HL-60/S4 treated with retinoic acid at 250 ng/mL for 4 days and 3 days (cell line): Measurements from ENCODE around the gene KIAA0232.
"Not testable (repeated sequence)": the region's sequence is repeated elsewhere in the genome, so short reads cannot be mapped to it uniquely, and the experiment has no call there.

Experiments
- in situ Hi-C: fragments of 300-500 bp; cut with MboI; formaldehyde crosslinking; loops from 2 replicates; pipeline ENCODE4 v1.7.0; 2022; ENCODE audit warnings: low sequenced_read_pairs

KIAA0232 gene

DNA sequence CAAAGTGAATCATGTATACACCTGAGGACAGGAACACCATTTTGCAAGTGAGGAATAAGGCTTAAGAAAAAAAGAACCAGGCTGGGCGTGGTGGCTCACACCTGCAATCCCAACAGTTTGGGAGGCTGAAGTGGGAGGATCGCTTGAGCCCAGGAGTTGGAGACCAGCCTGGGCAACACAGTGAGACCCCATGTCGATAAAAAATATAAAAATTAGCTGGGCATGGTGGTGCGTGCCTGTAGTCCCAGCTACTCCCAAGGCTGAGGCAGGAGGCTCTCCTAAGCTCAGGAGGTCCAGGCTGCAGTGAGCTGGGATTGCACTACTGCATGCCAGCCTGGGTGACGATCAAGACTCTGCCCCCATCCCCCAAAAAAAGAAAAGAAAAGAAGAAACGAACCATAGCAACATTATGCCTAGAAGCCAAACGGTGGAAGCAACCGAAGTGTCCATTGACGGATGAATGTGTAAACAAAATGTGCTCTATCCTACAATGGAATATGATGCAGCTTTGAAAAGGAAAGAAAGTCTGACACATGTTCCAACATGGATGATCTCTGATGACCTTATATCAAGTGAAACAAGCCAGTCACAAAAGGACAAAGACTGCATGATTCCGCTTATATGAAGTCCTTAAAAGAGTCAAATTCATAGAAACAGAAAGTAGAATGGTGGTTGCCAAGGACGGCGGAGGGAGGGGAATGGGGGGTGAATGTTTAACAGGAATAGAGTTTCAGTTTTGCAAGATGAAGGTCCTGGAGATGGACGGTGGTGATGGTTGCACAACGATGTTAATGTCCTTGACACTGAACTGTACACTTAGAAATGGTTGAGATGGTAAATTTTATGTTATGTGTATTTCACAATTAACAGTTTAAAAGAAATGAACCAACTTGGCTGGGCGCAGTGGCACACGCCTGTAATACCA, 8.6 kb upstream of the KIAA0232 start:
- in situ Hi-C loops, result no loop called here

GRCh38 chr4:6775746-6776145, 6.8 kb upstream of the KIAA0232 start:
- in situ Hi-C loops, result no loop called here

DNA sequence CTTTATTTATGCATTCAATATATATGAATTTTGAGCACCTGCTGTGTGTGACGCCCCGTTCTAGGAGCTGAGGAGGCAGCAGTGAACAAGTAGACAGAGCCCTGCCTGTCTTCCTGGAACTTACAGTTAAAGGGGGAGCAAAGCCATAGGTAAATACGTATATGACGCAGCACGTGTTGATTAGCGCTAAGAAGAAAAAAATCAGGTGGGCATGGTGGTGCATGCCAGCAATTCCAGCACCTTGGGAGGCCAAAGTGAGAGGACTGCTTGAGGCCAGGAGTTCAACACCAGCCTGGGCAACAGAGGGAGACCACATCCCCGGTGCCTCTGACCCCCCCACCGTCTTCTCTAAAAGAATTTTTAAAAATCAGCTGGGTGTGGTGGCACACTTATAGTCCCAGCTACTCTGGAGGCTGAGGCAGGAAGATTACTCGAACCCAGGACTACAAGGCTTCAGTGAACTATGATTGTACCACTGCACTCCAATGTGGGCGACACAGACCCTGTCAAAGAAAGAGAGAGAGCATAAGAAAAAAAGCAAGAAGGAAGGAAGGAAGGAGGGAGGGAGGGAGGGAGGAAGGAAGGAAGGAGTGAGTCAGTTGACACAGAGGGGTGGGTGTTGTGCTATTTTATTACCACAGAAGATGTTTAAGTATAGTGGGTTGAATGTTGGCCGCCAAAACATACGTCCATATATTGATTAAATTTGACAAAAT, 5.4 kb upstream of the KIAA0232 start:
- in situ Hi-C loops, result no loop called here

DNA sequence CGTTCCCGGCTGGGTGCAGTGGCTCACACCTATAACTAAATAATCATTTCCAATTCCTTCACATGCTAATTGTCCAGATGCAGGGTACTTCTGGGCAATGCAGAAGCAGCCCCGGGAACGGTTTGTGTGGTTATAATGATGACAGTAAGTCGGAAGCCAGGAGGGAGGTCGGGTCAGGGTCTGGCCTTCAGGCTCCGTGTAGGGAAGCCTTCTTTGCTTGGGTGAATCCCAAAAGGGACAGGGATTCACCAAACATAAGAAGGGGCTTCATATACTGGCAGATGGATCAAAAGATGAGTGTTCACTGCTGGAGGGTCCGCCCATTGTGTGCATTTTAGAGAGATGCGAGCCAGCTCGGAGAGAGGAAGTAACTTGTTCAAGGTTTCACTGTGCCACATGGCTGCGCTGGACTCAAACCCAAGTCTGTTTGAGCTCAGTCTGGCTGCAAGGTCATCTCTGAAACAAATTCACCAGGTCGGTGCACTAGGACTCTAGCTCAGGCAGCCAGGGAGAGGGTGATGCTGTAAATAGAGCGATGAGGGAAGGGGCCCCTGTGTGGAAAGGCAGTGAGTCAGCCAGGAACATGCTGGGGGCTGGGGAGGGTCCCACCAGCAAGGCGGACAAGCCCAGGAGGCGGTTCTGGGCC, 4.8 kb upstream of the KIAA0232 start:
- in situ Hi-C loops, result no loop called here

DNA sequence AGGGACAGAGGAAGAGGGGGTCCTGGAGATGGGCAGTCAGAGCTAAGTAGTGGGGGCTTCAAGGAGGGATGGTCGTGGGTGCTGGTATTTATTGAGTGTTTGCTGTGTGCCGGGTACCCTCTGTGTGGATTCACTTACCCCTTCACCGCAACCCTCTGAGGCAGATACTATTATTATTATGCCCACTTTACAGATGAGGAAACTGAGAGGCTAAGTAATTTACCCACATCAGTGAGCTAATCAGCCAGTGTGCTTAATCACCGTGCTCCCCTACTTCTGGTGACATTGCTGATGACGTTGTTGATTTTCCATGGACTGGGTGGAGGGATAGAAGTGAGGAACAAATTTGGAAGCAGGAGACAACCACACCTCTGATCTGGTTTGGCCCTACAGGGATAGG, 4.1 kb upstream of the KIAA0232 start:
- in situ Hi-C loops, result no loop called here

GRCh38 chr4:6779667-6780565, 2.6 kb upstream of the KIAA0232 start:
- in situ Hi-C loops, result no loop called here

GRCh38 chr4:6781113-6781512, 1.4 kb upstream of the KIAA0232 start:
- in situ Hi-C loops, result no loop called here

GRCh38 chr4:6781561-6781960, 966 bp upstream of the KIAA0232 start:
- in situ Hi-C loops, result no loop called here

DNA sequence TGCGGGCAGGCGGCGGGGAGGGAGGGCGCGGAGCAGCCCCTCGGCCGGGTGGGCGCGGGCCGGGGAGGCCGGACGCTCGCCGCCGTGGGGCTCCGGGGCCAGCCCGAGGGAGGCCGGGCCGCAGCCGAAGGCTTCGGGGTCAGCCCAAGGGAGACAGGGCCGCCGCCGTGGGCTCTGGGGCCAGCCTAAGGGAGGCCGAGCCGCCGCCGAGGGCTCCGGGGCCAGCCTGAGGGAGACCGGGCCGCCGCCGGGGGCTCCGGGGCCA, 251 bp downstream of the KIAA0232 start:
- in situ Hi-C loops, result no loop called here

- in situ Hi-C loops, result no loop called here
Observed at GRCh38 chr4:6783111-6783981, 819 bp downstream of the KIAA0232 start.

- in situ Hi-C loops, result no loop called here
Observed at GRCh38 chr4:6785572-6785925, 3.0 kb downstream of the KIAA0232 start.

DNA sequence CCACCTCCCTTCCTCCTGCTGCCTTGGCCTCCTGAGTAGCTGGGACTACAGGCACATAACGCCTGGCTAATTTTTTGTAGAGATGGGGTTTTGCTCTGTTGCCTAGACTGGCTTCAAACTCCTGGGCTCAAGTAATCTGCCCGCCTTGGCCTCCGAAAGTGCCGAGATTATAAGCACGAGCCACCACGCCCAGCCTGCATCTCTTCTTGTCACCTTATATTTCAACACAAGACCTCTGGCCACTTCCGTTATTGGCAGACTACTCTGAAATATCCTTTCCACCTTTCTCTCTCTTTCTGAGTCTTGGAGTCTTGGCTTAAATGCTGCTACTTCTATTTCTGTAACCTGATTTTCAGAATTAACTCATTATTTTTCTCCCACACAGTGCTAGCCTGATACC, 5.6 kb downstream of the KIAA0232 start:
- in situ Hi-C loops, result no loop called here

GRCh38 chr4:6791245-6791644, 8.7 kb downstream of the KIAA0232 start:
- in situ Hi-C loops, result not testable (repeated sequence)

- in situ Hi-C loops, result not testable (repeated sequence)
Observed at GRCh38 chr4:6791796-6792195, 9.3 kb downstream of the KIAA0232 start.

GRCh38 chr4:6794189-6794588, 11.7 kb downstream of the KIAA0232 start:
- in situ Hi-C loops, result no loop called here

DNA sequence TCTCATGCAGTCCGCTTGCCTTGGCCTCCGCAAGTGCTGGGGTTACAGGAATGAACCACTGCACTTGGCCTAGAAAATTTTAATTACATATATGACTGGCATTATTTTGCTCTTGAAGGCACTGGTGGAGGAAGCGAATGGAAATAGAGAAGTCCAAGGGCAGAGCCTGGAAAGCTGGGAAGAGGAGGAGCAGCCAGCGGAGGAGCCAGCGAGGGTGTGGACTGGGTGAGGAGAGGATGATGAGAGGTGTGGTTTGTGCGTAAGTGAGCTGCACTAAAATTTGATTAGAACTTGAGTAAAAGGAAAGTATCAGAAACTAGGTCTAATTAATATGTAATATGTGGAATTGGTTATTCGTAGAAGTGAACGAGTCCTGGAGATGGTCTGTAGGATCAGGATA, 13.3 kb downstream of the KIAA0232 start:
- in situ Hi-C loops, result no loop called here

GRCh38 chr4:6797368-6797767, 14.8 kb downstream of the KIAA0232 start:
- in situ Hi-C loops, result not testable (repeated sequence)

DNA sequence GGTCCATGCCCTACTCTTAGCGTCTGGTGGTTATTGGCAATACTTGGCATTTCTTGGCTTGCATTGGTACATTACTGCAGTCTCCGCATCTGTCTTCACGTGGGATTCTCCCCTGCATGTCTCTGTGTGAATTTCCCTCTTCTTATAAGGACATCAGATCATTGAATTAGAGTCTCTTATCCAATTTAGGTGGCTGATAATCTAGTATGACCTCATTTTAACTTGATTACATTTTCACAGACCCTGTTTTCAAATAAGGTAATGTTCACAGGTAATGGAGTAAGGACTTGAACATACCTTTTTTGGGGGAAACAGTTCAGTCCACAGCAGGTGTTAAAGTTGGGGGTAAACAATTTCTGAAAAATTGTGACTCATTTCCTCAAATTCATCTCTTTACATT, 16.6 kb downstream of the KIAA0232 start:
- in situ Hi-C loops, result no loop called here

- in situ Hi-C loops, result no loop called here
Observed at GRCh38 chr4:6802025-6802424, 19.5 kb downstream of the KIAA0232 start.

- in situ Hi-C loops, result no loop called here
Observed at GRCh38 chr4:6802626-6803025, 20.1 kb downstream of the KIAA0232 start.
